DOHH2 (cell line): Measurements from ENCODE around the gene ZBTB45.

ENCODE experiments used
- H3F3A ChIP-seq: fragments of 200-600 bp; sonication (generic), shearing (Covaris generic); 2 replicates; pipeline ENCODE4 v1.6.0; 2016; ENCODE audit warnings: antibody characterized with exemption, mild to moderate bottlenecking; ENCODE audit not compliant: control insufficient read depth, insufficient read depth
- H3K27ac ChIP-seq: fragments of 200-600 bp; sonication (generic); 2 replicates; pipeline ENCODE4 v1.5.1; 2014; ENCODE audit warnings: low read depth, mild to moderate bottlenecking, low read length, moderate library complexity
- H3K27me3 ChIP-seq: fragments of 200-600 bp; sonication (generic); 2 replicates; pipeline ENCODE4 v1.6.1; 2014; ENCODE audit warnings: mild to moderate bottlenecking, low read length, mixed read lengths; ENCODE audit not compliant: control insufficient read depth
- H3K36me3 ChIP-seq: fragments of 200-600 bp; sonication (generic); 2 replicates; pipeline ENCODE4 v1.6.1; 2014; ENCODE audit warnings: mild to moderate bottlenecking, low read length, moderate library complexity, mixed read lengths; ENCODE audit not compliant: control insufficient read depth
- H3K4me1 ChIP-seq: fragments of 200-600 bp; sonication (generic); 2 replicates; pipeline ENCODE4 v1.6.1; 2014; ENCODE audit warnings: mild to moderate bottlenecking, low read length, mixed read lengths; ENCODE audit not compliant: control insufficient read depth
- H3K4me2 ChIP-seq: fragments of 200-600 bp; sonication (generic); 2 replicates; pipeline ENCODE4 v1.6.0; 2014; ENCODE audit warnings: mild to moderate bottlenecking, low read length, moderate library complexity
- H3K4me3 ChIP-seq: fragments of 200-600 bp; sonication (generic); 2 replicates; pipeline ENCODE4 v1.5.1; 2014; ENCODE audit warnings: mild to moderate bottlenecking, low read length, mixed read lengths
- H3K79me2 ChIP-seq: fragments of 200-600 bp; sonication (generic); 2 replicates; pipeline ENCODE4 v1.6.1; 2014; ENCODE audit warnings: mild to moderate bottlenecking, low read length, mixed read lengths; ENCODE audit not compliant: control insufficient read depth
- H3K9me2 ChIP-seq: fragments of 200-600 bp; sonication (generic); replicated peaks from 2 replicates; pipeline ENCODE4 v1.6.1; 2014; ENCODE audit warnings: mild to moderate bottlenecking, low read length, mixed read lengths; ENCODE audit not compliant: control insufficient read depth
- H3K9me3 ChIP-seq: fragments of 200-600 bp; sonication (generic); 2 replicates; pipeline ENCODE4 v1.6.1; 2014; ENCODE audit warnings: antibody characterized with exemption, low read length, mixed read lengths; ENCODE audit not compliant: control insufficient read depth, insufficient read depth
- H4K20me1 ChIP-seq: fragments of 200-600 bp; sonication (generic); 2 replicates; pipeline ENCODE4 v1.6.0; 2014; ENCODE audit warnings: low read depth, mild to moderate bottlenecking, antibody characterized with exemption, low read length, moderate library complexity; ENCODE audit not compliant: control insufficient read depth, insufficient read depth
- CTCF ChIP-seq: fragments of 200-600 bp; sonication (generic); IDR thresholded peaks from one replicate; pipeline ENCODE4 v1.5.1; 2014; ENCODE audit warnings: antibody characterized with exemption, mild to moderate bottlenecking, low read depth, low read length; ENCODE audit not compliant: poor library complexity, severe bottlenecking
- EZH2phosphoT487 ChIP-seq: fragments of 200-600 bp; sonication (generic); IDR thresholded peaks from 2 replicates; pipeline ENCODE4 v1.6.1; 2017; ENCODE audit warnings: borderline replicate concordance, mild to moderate bottlenecking, antibody characterized with exemption, low read length, moderate library complexity, mixed read lengths

The ZBTB45 gene

DNA sequence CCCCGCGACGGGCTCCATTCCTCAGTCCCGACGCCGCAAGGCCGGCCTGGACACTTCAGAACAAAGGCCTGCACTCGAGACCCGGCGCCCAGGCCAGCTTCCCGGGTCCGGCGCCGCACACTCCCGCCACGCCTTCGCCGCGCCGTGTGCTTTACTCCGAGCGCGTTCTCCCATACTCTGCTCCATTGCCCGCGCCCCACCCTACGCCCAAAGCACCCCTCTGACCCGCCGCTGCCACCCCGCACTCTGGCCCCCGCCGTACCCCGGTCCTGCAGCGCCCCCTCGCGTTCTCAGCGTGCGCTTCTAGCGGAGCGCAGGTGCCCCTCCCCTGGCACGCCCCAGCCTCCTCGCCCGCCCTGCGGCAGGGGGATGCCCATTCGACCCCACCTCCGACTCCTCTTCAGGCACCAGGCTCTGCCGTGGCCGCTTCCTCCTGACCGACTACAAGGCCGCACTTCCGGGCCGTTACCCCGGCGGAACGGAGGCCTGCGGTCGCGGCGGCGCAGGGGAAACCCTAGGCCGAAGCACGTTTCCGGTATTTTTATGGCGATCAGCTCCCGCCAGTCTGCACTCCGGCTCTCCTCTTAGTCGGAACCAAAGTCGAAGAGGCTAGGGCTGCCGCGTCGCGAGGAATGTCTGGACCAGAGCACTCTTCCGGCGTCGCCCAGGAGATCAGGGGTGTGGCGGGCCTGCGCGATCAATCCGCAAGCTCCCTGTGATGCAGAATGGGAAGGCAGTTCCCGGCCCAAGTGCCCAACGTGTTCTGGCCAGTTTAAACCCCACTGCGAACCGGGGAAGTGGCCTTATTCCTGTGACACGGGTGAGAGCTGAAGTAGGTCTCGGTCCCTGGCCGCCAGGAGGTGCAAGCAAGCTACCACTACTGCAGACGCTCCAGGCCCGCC is at the start of gene ZBTB45:
Gene ZBTB45, minus strand, starts transcription at position 456 of the 902 bp plus-strand sequence. CDS start 2,137 bp downstream, outside the sequence.
- TF ChIP-seq EZH2phosphoT487 (no peak), CTCF (peak; percentile 54)
- Histone ChIP-seq H3K27me3 (no peaks in the 10 kb centered on the region), H3K36me3 (peaks cover 25% of the 10 kb centered on the region), H3K4me1 (peaks cover 31% of the 10 kb centered on the region), H3F3A (peaks cover 13% of the 10 kb centered on the region), H3K79me2 (peaks cover 51% of the 10 kb centered on the region), H3K9me3 (no peaks in the 10 kb centered on the region), H3K9me2 (no peaks in the 10 kb centered on the region), H4K20me1 (no peaks in the 10 kb centered on the region), H3K4me3 (peak within 1 kb of the TSS; percentile 90), H3K4me2 (peak within 1 kb of the TSS; percentile 98), H3K27ac (peak within 1 kb of the TSS; percentile 72)

- Histone ChIP-seq H4K20me1 (no peaks in the 10 kb centered on the region), H3K4me2 (no peak overlapping the region), H3K27ac (no peak overlapping the region), H3K36me3 (peaks cover 24% of the 10 kb centered on the region), H3K9me3 (no peaks in the 10 kb centered on the region), H3F3A (peaks cover 14% of the 10 kb centered on the region), H3K27me3 (no peaks in the 10 kb centered on the region), H3K79me2 (peaks cover 9% of the 10 kb centered on the region), H3K9me2 (no peaks in the 10 kb centered on the region), H3K4me3 (no peak overlapping the region), H3K4me1 (peaks cover 15% of the 10 kb centered on the region)
- TF ChIP-seq CTCF (no peak), EZH2phosphoT487 (no peak)
Observed at GRCh38 chr19:58568453-58569130, 49.0 kb upstream of the ZBTB45 start.

GRCh38 chr19:58566989-58567388 is 47.4 kb upstream of the ZBTB45 start:
- Histone ChIP-seq H3K4me3 (no peak overlapping the region), H3K4me2 (no peak overlapping the region), H3K4me1 (peaks cover 25% of the 10 kb centered on the region)

More at GRCh38 chr19:58566989-58567388, 47.4 kb upstream of the ZBTB45 start:
- H3K9me2 ChIP-seq: no peaks in the 10 kb centered on the region
- no peaks in the 10 kb centered on the region for H3K9me3 ChIP-seq
- H3K36me3 ChIP-seq: peaks cover 24% of the 10 kb centered on the region
- peaks cover 8% of the 10 kb centered on the region for H3K79me2 ChIP-seq
- 0 out of 2 replicates have a peak, but pooled peaks cover 2% of the 10 kb centered on the region for H3K27me3 ChIP-seq
- H4K20me1 ChIP-seq: no peaks in the 10 kb centered on the region
- H3K27ac ChIP-seq: no peak overlapping the region
- H3F3A ChIP-seq: peaks cover 17% of the 10 kb centered on the region
- TF ChIP-seq EZH2phosphoT487: no peak
- TF ChIP-seq CTCF: no peak
